MCF 10A (cell line): Measurements from ENCODE around the gene DMAC2. TPM values are rescaled to one million over a fixed set of nuclear protein-coding genes. Genes with fewer than 3 reads are reported as not detected.
"Not testable (repeated sequence)": the region's sequence is repeated elsewhere in the genome, so short reads cannot be mapped to it uniquely, and the experiment has no call there.

ENCODE experiments used
- BruUV-seq: library from RNA; stranded (reverse); fragments of 400-500 nt; replicated peaks from 2 replicates; lab custom pipeline; 2021; lab: Mats Ljungman, UMichigan
- CTCF ChIA-PET: fragments of 300-600 bp; sonication (Branson Sonifier 250); formaldehyde crosslinking; extraction: SDS; loops from one replicate; lab custom pipeline; 2021; ENCODE audit warnings: antibody characterized with exemption, inconsistent platforms; lab: Yijun Ruan, JAX
- POLR2A ChIA-PET: fragments of 300-600, 350-650 bp; sonication (Branson Sonifier 250); formaldehyde crosslinking; extraction: SDS; loops from one replicate; lab custom pipeline; 2020; ENCODE audit warnings: antibody characterized with exemption, inconsistent platforms; lab: Yijun Ruan, JAX
- DNase-seq: peaks from one replicate; pipeline ENCODE4 v3.0.0-alpha.2; 2018; ENCODE audit not compliant: unreplicated experiment
- H3K27ac Mint-ChIP-seq: one replicate; pipeline ENCODE4 v1.8.0; 2022; ENCODE audit warnings: mild to moderate bottlenecking, low read depth, mixed read lengths; ENCODE audit not compliant: unreplicated experiment
- H3K27me3 Mint-ChIP-seq: one replicate; pipeline ENCODE4 v1.8.0; 2022; ENCODE audit warnings: mixed read lengths; ENCODE audit not compliant: insufficient read depth, unreplicated experiment
- H3K36me3 Mint-ChIP-seq: one replicate; pipeline ENCODE4 v1.8.0; 2022; ENCODE audit warnings: mild to moderate bottlenecking, moderate library complexity, mixed read lengths; ENCODE audit not compliant: insufficient read depth, unreplicated experiment
- H3K4me1 Mint-ChIP-seq: one replicate; pipeline ENCODE4 v1.8.0; 2022; ENCODE audit warnings: mixed read lengths; ENCODE audit not compliant: insufficient read depth, unreplicated experiment
- H3K4me3 Mint-ChIP-seq: one replicate; pipeline ENCODE4 v1.8.0; 2022; ENCODE audit warnings: mild to moderate bottlenecking, moderate library complexity, mixed read lengths; ENCODE audit not compliant: unreplicated experiment
- H3K9me3 Mint-ChIP-seq: one replicate; pipeline ENCODE4 v1.8.0; 2022; ENCODE audit warnings: mixed read lengths; ENCODE audit not compliant: unreplicated experiment
- intact Hi-C: fragments of 100-400 bp; cut with micrococcal nuclease; formaldehyde crosslinking; loops from 2 replicates; pipeline ENCODE4 v1.14.1; 2022
- total RNA-seq: library from RNA; stranded (reverse); gene quantifications from 2 replicates; pipeline ENCODE4 v1.2.3, GENCODE V29; 2022
- TF ChIP-seq, protein P1 (sequence below): fragments of 200-600 bp; IDR thresholded peaks from one replicate; pipeline ENCODE4 v1.8.0; 2022; ENCODE audit warnings: antibody characterized with exemption, mild to moderate bottlenecking; ENCODE audit not compliant: unreplicated experiment

Gene DMAC2
- total RNA-seq, 1 experiment from 2014 or later = 34.8 TPM

DNA sequence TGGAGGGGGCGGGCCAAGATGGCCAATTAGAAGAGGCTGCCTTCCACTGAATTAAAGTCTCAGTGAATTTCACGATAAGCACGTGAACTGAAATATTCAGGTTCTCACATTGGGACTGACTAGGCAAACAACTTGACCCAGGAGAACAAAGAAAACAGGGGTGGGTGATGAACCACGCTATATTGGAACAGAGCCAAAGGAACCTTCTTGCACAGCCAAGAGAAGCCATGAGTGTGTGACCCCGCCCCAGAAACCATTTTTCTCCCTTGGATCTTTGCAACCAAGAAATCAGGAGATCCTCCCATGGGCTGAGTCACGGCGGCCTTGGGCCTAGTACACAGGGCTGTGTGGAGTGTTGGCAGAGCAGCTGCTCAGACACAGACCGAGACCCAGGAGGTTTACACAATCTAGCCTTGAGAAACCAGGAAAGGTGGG, 40.1 kb upstream of the DMAC2 start:
- H3K9me3 Mint-ChIP-seq = no peaks in the 10 kb centered on the region
- CTCF ChIA-PET = interaction anchor here (0.7 to 2.1 kb wide), 4 partner anchors 30 to 114 kb away, joined by 3 to 5 read pairs (median 4); no protein-coding TSS in a partner anchor

DNA sequence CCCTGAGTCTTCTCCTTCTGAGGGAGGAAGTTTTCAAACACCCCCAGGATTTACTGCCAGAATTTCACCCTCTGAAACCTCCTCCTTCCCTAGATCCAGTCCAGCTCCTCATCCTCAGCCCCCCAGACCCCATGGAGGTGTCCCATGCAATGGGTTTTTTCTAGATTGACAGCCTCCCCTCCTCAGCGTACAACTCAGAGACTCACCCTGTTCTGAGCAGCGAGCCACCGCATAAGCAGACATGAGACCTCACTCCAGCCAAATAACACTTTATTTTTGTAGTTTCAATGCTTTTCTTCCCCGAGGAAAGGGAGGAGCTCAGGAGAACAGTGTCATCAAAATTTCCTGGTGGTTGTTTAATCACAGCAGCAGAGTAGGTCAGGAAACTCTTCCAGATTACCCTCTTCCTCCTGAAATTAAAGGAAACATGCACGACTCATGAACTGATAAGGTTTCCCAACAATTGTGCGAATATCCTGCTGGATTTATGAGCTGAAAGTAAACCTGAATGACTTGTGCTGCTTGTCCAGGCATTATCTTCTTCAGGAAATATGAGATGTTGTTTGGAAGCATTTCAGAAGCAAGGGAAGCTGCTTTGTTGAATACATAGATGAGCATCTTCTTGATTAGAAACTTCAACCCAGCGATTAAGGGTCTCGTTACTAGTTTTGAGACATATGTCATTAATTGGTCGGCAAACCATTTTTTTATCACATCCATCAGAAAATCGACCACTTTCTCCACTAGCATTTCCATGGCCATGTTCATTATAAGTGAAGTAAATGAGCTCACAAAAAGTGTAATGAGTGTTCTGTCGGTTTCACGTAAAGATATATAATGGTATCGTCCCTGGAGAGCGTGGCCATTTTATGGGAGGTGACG, 39.4 kb upstream of the DMAC2 start:
- H3K36me3 Mint-ChIP-seq = no peaks in the 10 kb centered on the region
- no peak for DNase-seq
- no peak overlapping the region for H3K27ac Mint-ChIP-seq
- no TSS peak for BruUV-seq
- TF ChIP-seq, protein P1, sequence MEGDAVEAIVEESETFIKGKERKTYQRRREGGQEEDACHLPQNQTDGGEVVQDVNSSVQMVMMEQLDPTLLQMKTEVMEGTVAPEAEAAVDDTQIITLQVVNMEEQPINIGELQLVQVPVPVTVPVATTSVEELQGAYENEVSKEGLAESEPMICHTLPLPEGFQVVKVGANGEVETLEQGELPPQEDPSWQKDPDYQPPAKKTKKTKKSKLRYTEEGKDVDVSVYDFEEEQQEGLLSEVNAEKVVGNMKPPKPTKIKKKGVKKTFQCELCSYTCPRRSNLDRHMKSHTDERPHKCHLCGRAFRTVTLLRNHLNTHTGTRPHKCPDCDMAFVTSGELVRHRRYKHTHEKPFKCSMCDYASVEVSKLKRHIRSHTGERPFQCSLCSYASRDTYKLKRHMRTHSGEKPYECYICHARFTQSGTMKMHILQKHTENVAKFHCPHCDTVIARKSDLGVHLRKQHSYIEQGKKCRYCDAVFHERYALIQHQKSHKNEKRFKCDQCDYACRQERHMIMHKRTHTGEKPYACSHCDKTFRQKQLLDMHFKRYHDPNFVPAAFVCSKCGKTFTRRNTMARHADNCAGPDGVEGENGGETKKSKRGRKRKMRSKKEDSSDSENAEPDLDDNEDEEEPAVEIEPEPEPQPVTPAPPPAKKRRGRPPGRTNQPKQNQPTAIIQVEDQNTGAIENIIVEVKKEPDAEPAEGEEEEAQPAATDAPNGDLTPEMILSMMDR = no peak
- no peaks in the 10 kb centered on the region for H3K9me3 Mint-ChIP-seq
- intact Hi-C loops = no loop called here
- peaks cover 85% of the 10 kb centered on the region for H3K27me3 Mint-ChIP-seq
- ChIA-PET POLR2A (no interaction called here), CTCF (interaction anchor here (0.7 to 2.1 kb wide), 2 partner anchors 30 to 113 kb away, joined by 4 to 5 read pairs; no protein-coding TSS in a partner anchor)
- H3K4me3 Mint-ChIP-seq = no peak overlapping the region
- H3K4me1 Mint-ChIP-seq = peaks cover 7% of the 10 kb centered on the region

More for the DNA sequence above, 40.1 kb upstream of the DMAC2 start:
- Mint-ChIP-seq H3K36me3 (no peaks in the 10 kb centered on the region), H3K4me3 (no peak overlapping the region), H3K4me1 (peaks cover 7% of the 10 kb centered on the region), H3K27me3 (peaks cover 85% of the 10 kb centered on the region), H3K27ac (no peak overlapping the region)
- no TSS peak for BruUV-seq
- peak; percentile 38 for DNase-seq
- intact Hi-C loops = no loop called here
- TF ChIP-seq, protein P1 = no peak
- POLR2A ChIA-PET = no interaction called here

DNA sequence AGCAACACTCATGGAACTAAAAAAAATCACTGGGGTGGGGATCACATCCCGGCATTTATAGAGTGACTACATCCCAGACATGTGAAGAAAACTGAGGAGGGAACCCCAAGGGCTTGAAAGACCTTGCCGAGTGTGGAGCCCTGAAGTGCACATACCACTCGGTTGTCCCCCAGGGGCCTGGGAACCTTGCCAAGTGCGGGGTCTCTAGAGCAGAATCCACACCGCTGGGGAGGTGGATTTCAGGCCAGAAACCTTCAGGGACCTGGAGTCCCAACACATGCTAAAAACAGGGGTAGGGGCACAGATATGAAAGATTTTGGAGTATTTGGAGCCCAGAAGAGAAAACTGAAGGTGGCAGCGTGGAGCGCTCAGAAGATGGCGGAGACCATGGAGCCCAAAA, 38.5 kb upstream of the DMAC2 start:
- peaks cover 85% of the 10 kb centered on the region for H3K27me3 Mint-ChIP-seq
- no TSS peak for BruUV-seq
- H3K9me3 Mint-ChIP-seq = no peaks in the 10 kb centered on the region
- peaks cover 7% of the 10 kb centered on the region for H3K4me1 Mint-ChIP-seq
- H3K27ac Mint-ChIP-seq = no peak overlapping the region
- H3K36me3 Mint-ChIP-seq = no peaks in the 10 kb centered on the region
- TF ChIP-seq, protein P1 = no peak
- intact Hi-C loops = no loop called here
- no peak for DNase-seq
- POLR2A ChIA-PET = interaction anchor here (0.5 kb wide), 1 partner anchor 20 kb away, joined by 3 read pairs; no protein-coding TSS in a partner anchor
- no peak overlapping the region for H3K4me3 Mint-ChIP-seq
- CTCF ChIA-PET = no interaction called here

DNA sequence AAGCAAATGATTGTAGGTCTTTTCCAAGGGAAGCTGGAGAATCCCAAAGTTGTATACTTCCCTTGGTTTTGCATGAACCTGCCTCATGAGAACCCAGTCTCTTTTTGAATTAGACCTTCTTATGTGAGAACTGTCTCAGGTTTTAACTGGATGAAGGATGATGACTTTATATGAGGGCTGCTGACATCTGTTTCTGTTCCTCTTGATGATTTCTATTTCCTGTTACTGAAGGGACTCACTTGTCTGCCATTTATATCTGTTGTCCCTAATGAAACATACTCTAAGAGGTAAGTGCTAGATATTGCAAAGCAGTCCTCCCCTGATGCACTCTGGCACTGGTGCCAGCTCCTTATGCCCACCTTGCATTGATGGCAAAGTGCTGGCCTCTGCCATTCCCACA, 36.9 kb upstream of the DMAC2 start:
- CTCF ChIA-PET = no interaction called here
- POLR2A ChIA-PET = no interaction called here
- Mint-ChIP-seq H3K36me3 (no peaks in the 10 kb centered on the region), H3K9me3 (no peaks in the 10 kb centered on the region), H3K27me3 (peaks cover 85% of the 10 kb centered on the region), H3K27ac (no peak overlapping the region), H3K4me1 (peaks cover 7% of the 10 kb centered on the region), H3K4me3 (no peak overlapping the region)
- TF ChIP-seq, protein P1 = no peak
- intact Hi-C loops = no loop called here
- no TSS peak for BruUV-seq
- DNase-seq = no peak

DNA sequence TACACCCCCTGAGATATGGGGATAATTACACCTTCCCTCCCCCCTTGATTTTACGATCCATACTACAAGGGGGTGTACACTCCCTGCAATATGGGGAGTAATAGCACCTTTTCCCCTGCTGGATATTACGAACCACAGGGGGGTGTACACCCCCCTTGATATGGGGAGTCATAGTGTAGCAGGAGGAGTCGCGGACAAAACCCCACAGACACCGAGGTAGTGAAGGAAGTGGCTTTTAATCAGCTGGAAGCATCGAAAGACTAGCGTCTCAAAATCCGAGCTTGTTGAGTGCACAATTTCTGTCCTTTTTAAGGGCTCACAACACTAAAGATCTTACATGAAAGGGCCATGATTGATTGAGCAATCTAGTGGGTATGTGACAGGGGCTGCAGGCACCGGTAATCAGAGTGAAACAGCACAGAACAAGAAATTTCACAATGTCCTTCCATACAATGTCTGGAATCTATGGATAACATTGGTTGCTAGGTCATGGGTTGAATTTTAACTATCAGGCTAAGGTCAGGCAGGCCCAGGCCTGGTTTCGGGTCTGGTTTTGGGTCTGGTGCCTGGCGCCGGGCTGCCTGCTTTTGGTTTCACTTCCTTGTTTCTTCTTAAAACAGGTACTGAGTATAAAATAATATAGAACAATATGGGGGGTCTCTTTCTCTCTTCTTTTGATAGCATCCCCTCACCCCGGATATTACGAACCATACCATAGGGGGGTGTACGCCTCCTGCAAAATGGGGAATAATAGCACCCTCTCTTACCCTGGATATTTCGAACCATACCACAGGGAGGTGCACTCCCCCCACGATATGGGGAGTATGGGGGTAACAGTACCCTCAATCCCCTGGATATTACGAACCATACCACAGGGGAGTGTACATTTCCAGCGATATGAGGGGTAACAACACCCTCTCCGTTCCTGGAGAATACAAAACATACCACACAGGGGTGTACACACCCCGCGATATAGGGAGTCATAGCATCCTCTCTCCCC, 23.8 kb upstream of the DMAC2 start:
- H3K36me3 Mint-ChIP-seq, intact Hi-C loops, DNase-seq, BruUV-seq, H3K9me3 Mint-ChIP-seq, H3K4me1 Mint-ChIP-seq, H3K27ac Mint-ChIP-seq, H3K4me3 Mint-ChIP-seq, POLR2A ChIA-PET: not testable (repeated sequence)
- CTCF ChIA-PET = interaction anchor here (0.8 kb wide), 1 partner anchor 16 kb away, joined by 4 read pairs; no protein-coding TSS in a partner anchor
- peaks cover 97% of the 10 kb centered on the region for H3K27me3 Mint-ChIP-seq
